B cell (primary cell): ENCODE data around the gene CFAP68. TPM values are rescaled to one million over a fixed set of nuclear protein-coding genes. Genes with fewer than 3 reads are reported as not detected.

Experiments
- ATAC-seq: fragments of 200-7000 bp; cut with Tn5 transposase; one replicate; pipeline ENCODE4 v1.10.0; 2021; ENCODE audit warnings: low read depth, mild to moderate bottlenecking, moderate number of reproducible peaks, moderate library complexity
- CTCF ChIA-PET: fragments of 350-600 bp; sonication (Branson Sonifier 250); formaldehyde crosslinking; loops from one replicate; lab custom pipeline; 2021; ENCODE audit warnings: antibody characterized with exemption, inconsistent platforms; lab: Charles Lee
- POLR2A ChIA-PET: fragments of 350-600 bp; sonication (Branson Sonifier 250); formaldehyde crosslinking; loops from one replicate; lab custom pipeline; 2021; ENCODE audit warnings: antibody characterized with exemption; lab: Charles Lee
- DNase-seq: peaks from one replicate; pipeline ENCODE4 v3.0.0; 2013
- H2AFZ ChIP-seq: 2 replicates; pipeline ENCODE4 v1.6.1; 2012; ENCODE audit warnings: mild to moderate bottlenecking, low read depth, low read length; ENCODE audit not compliant: insufficient read depth, poor library complexity, severe bottlenecking
- H3K27ac ChIP-seq, 2 donors: 1 replicate in 1 of 2; 2 replicates in 1 of 2; pipeline ENCODE4 v1.5.1; 2012 to 2013; ENCODE audit warnings: low read length in 2 of 2, mild to moderate bottlenecking in 2 of 2, moderate library complexity in 1 of 2
- H3K27me3 ChIP-seq, 4 experiments: fragments of 200-600 bp in 1 of 4; sonication (generic) in 1 of 4; replicated peaks in 1 of 4; 1 replicate in 2 of 4; 2 replicates in 2 of 4; pipeline versions ENCODE4 v1.6.1 to v1.7.0; 2013 to 2016; ENCODE audit warnings: low read length in 3 of 4, mild to moderate bottlenecking in 2 of 4, mixed read lengths in 1 of 4, moderate library complexity in 1 of 4; ENCODE audit not compliant: insufficient read depth in 4 of 4, control insufficient read depth in 3 of 4; ENCODE audit errors: control extremely low read depth in 1 of 4
- H3K36me3 ChIP-seq, 2 experiments: replicated peaks in 1 of 2; 1 replicate in 1 of 2; 2 replicates in 1 of 2; pipeline versions ENCODE4 v1.6.1 to v1.7.1; 2013; ENCODE audit warnings: low read length in 1 of 2; ENCODE audit not compliant: insufficient read depth in 2 of 2, control insufficient read depth in 1 of 2; ENCODE audit errors: control extremely low read depth in 1 of 2, extremely low read depth in 1 of 2
- H3K4me1 ChIP-seq, 2 donors: fragments of 200-600 bp in 1 of 2; sonication (generic) in 1 of 2; 1 replicate in 1 of 2; 2 replicates in 1 of 2; pipeline versions ENCODE4 v1.5.1 to v1.6.1; 2013 to 2017; ENCODE audit warnings: low read length in 2 of 2; ENCODE audit not compliant: control insufficient read depth in 2 of 2, insufficient read depth in 2 of 2
- H3K4me2 ChIP-seq: replicated peaks from 2 replicates; pipeline ENCODE3; 2012; ENCODE audit warnings: mild to moderate bottlenecking, low read depth, low read length; ENCODE audit not compliant: poor library complexity, severe bottlenecking
- H3K4me3 ChIP-seq, 5 experiments: fragments of 200-600 bp in 1 of 5; sonication (generic) in 1 of 5; 1 replicate in 3 of 5; 2 replicates in 2 of 5; pipeline versions ENCODE4 v1.5.1 to v1.7.0; 2011 to 2016; ENCODE audit warnings: low read length in 4 of 5, mild to moderate bottlenecking in 4 of 5, low read depth in 2 of 5, control low read depth in 1 of 5, moderate library complexity in 1 of 5; ENCODE audit not compliant: insufficient read depth in 1 of 5; ENCODE audit errors: control extremely low read depth in 1 of 5, extremely low read depth in 1 of 5
- H3K79me2 ChIP-seq: fragments of 200-600 bp; sonication (generic); one replicate; pipeline ENCODE4 v1.6.0; 2016; ENCODE audit warnings: low read length; ENCODE audit not compliant: control insufficient read depth, insufficient read depth
- H3K9ac ChIP-seq: fragments of 200-600 bp; sonication (generic); 2 replicates; pipeline ENCODE4 v1.6.1; 2017; ENCODE audit warnings: mild to moderate bottlenecking, low read length, moderate library complexity
- H3K9me3 ChIP-seq, 3 donors: one replicate each; pipeline versions ENCODE4 v1.6.1 to v1.7.1; 2013; ENCODE audit warnings: low read length in 2 of 3; ENCODE audit not compliant: control insufficient read depth in 2 of 3, insufficient read depth in 1 of 3; ENCODE audit errors: control extremely low read depth in 1 of 3
- H4K20me1 ChIP-seq: 2 replicates; pipeline ENCODE4 v1.6.0; 2012; ENCODE audit warnings: mild to moderate bottlenecking, low read length; ENCODE audit not compliant: insufficient read depth, control insufficient read depth, poor library complexity, severe bottlenecking
- H3K27ac Mint-ChIP-seq: one replicate; pipeline ENCODE4 v1.8.0; 2021; ENCODE audit warnings: mixed read lengths
- H3K27me3 Mint-ChIP-seq: one replicate; pipeline ENCODE4 v1.8.0; 2021; ENCODE audit warnings: mixed read lengths
- H3K4me1 Mint-ChIP-seq: one replicate; pipeline ENCODE4 v1.8.0; 2021; ENCODE audit warnings: mixed read lengths
- H3K4me3 Mint-ChIP-seq: one replicate; pipeline ENCODE4 v1.8.0; 2021; ENCODE audit warnings: mixed read lengths
- H3K9me3 Mint-ChIP-seq: one replicate; pipeline ENCODE4 v1.8.0; 2022; ENCODE audit warnings: mixed read lengths; ENCODE audit not compliant: insufficient read depth
- CTCF ChIP-seq: fragments of 200-600 bp; IDR thresholded peaks from one replicate; pipeline ENCODE4 v1.8.0; 2022; ENCODE audit warnings: antibody characterized with exemption, mild to moderate bottlenecking
- EZH2 ChIP-seq: IDR thresholded peaks from 2 replicates; pipeline ENCODE4 v1.6.1; 2012; ENCODE audit warnings: borderline replicate concordance, low read depth, mild to moderate bottlenecking, moderate library complexity, low read length; ENCODE audit not compliant: insufficient read depth, poor library complexity, severe bottlenecking
- WGBS: methylation state at CpG from one replicate; pipeline ENCODE4 v1.1.5; 2013; ENCODE audit warnings: missing lambda C conversion rate; ENCODE audit not compliant: insufficient coverage; 5-methylcytosine and 5-hydroxymethylcytosine counted together
- intact Hi-C: fragments of 100-400 bp; cut with micrococcal nuclease; formaldehyde crosslinking; loops from one replicate; pipeline ENCODE4 v1.10.0; 2022
- polyA plus RNA-seq: library from polyadenylated mRNA; depleted of rRNA; stranded (reverse); fragments of >200 nt; gene quantifications from 2 replicates; pipeline ENCODE4 v1.2.3, GENCODE V29; 2012
- total RNA-seq, 2 donors: library from RNA; stranded (reverse); fragments of 120-200 nt in 1 of 2; gene quantifications; 1 replicate in 1 of 2; 2 replicates in 1 of 2; pipeline versions ENCODE4 v1.2.3 to v1.2.4, GENCODE V29; 2013 to 2022

The CFAP68 gene
- total and polyA plus RNA-seq, 2 donors (not counting 1 experiment from before 2014, with no cell fraction given) = 8.2 to 13.3 TPM

GRCh38 chr11:111860257-111860656 lies 19.1 kb upstream of the CFAP68 start:
- CTCF ChIA-PET = interaction anchor here (1.4 kb wide), 1 partner anchor 11 kb away, joined by 4 read pairs; the partner anchor contains the start of gene ALG9
- Histone ChIP-seq H4K20me1 (no peaks in the 10 kb centered on the region), H2AFZ (no peak overlapping the region), H3K79me2 (no peaks in the 10 kb centered on the region), H3K4me1 (no peaks in the 10 kb centered on the region), H3K27ac (no peak overlapping the region), H3K27me3 (no peaks in the 10 kb centered on the region), H3K4me2 (no peak overlapping the region), H3K36me3 (peaks cover 3 to 61% of the 10 kb centered on the region in 2 experiments), H3K4me3 (no peak overlapping the region), H3K9me3 (no peaks in the 10 kb centered on the region), H3K9ac (no peak overlapping the region)
- no CpG with 5 or more reads among the region's 3 CpGs for WGBS
- TF ChIP-seq EZH2 (no peak), CTCF (no peak)
- Mint-ChIP-seq H3K9me3 (no peaks in the 10 kb centered on the region), H3K27ac (no peak overlapping the region), H3K4me1 (no peaks in the 10 kb centered on the region), H3K4me3 (no peak overlapping the region), H3K27me3 (no peaks in the 10 kb centered on the region)
- POLR2A ChIA-PET = no interaction called here
- intact Hi-C loops = no loop called here
- DNase-seq (no peak), ATAC-seq (no peak)

GRCh38 chr11:111870113-111870512 lies 9.2 kb upstream of the CFAP68 start:
- no peaks in the 10 kb centered on the region for H3K9me3 ChIP-seq
- Mint-ChIP-seq H3K27me3 (no peaks in the 10 kb centered on the region), H3K4me3 (no peak overlapping the region), H3K27ac (no peak overlapping the region), H3K9me3 (no peaks in the 10 kb centered on the region), H3K4me1 (peaks cover 17% of the 10 kb centered on the region)
- no peak for ATAC-seq
- H3K4me3 ChIP-seq = peak overlapping the region in 1 of 5 experiments; percentile 79
- H3K36me3 ChIP-seq = peaks cover 4 to 23% of the 10 kb centered on the region in 2 experiments
- H2AFZ ChIP-seq = no peak overlapping the region
- H4K20me1 ChIP-seq = no peaks in the 10 kb centered on the region
- 100% methylated on average over 1 of the region's 1 CpG for WGBS
- H3K4me1 ChIP-seq = peaks cover 13 to 14% of the 10 kb centered on the region in 2 donors
- TF ChIP-seq EZH2 = no peak
- TF ChIP-seq CTCF = no peak
- CTCF ChIA-PET = interaction anchor here (0.6 to 2.1 kb wide), 9 partner anchors 8 to 442 kb away, joined by 3 to 10 read pairs (median 4); no protein-coding TSS in a partner anchor
- DNase-seq = no peak
- no peak overlapping the region for H3K9ac ChIP-seq
- POLR2A ChIA-PET = interaction anchor here (1.4 kb wide), 1 partner anchor 57 kb away, joined by 3 read pairs; no protein-coding TSS in a partner anchor
- intact Hi-C loops = loop anchor here (2.0 kb wide), 3 partner anchors 57 to 217 kb away; partner anchors contain the start of genes SDHD and TIMM8B
- no peaks in the 10 kb centered on the region for H3K27me3 ChIP-seq
- peak overlapping the region in 1 of 2 donors; percentile 91 for H3K27ac ChIP-seq
- peaks cover 9% of the 10 kb centered on the region for H3K79me2 ChIP-seq
- H3K4me2 ChIP-seq = peak overlapping the region; percentile 81
